GM04504 (cell line): Measurements from ENCODE around the gene PLVAP.

Experiments used
- DNase-seq: peaks from one replicate; pipeline ENCODE4 v3.0.0-alpha.2; 2012; ENCODE audit warnings: low read depth

The PLVAP gene

DNA sequence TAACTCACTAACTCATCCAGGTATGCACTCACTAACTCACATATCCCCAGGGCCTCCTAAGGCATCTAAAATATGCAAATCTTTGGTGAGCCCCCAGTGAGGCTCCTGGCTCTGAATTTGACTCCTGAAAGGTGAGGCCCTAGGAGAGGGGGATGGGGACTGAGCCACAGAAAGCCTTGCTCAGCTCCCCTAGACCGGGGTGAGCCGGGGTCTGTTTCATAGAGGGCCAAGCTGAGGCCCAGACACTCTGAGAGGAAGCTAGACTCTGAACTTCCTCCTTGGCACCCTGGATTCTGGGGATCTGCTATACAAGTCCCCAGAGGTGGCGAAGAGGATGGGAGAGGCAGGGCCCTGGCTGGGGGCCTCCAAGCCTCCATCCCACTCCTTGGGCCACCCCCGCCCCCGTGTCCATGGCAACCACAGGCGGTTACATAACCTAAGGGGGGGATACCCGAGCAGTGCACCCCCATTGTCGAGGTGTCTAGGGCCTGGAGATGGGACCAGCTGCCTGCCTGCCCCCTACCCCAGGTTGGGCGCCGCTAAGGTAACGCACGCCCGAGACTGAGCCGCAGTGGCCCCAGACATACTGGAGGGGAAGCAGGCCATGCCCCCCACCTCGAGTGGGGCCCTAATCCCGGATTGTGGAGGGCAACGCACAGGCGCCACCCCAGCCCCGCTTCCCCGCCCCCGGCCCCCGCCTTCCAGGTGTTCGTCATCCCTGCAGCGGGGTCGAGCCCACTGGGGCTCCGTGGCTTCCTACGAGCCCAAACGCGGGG is 74.6 kb downstream of the PLVAP start:
- no peak for DNase-seq
